MM.1S (cell line): Measurements from ENCODE around the gene LAMC1.

ENCODE experiments used
- DNase-seq: peaks from one replicate; pipeline ENCODE4 v3.0.0-alpha.2; 2015
- H2AFZ ChIP-seq: fragments of 300-600 bp; sonication (generic); 2 replicates; pipeline ENCODE4 v1.6.0; 2016; ENCODE audit warnings: antibody characterized with exemption, low read length
- H3F3A ChIP-seq: fragments of 300-600 bp; sonication (generic); 2 replicates; pipeline ENCODE4 v1.6.1; 2016; ENCODE audit warnings: mild to moderate bottlenecking, antibody characterized with exemption, low read length, moderate library complexity, mixed read lengths; ENCODE audit not compliant: insufficient read depth
- H3K27ac ChIP-seq: fragments of 300-600 bp; sonication (generic); 2 replicates; pipeline ENCODE4 v1.5.1; 2016; ENCODE audit warnings: mild to moderate bottlenecking, low read length
- H3K27me3 ChIP-seq: fragments of 300-600 bp; sonication (generic); replicated peaks from 2 replicates; pipeline ENCODE4 v1.6.0; 2016; ENCODE audit warnings: low read length; ENCODE audit not compliant: insufficient read depth
- H3K36me3 ChIP-seq: fragments of 300-600 bp; sonication (generic); replicated peaks from 2 replicates; pipeline ENCODE4 v1.6.1; 2016; ENCODE audit warnings: mild to moderate bottlenecking, low read length, mixed read lengths; ENCODE audit not compliant: insufficient read depth
- H3K4me1 ChIP-seq: fragments of 300-600 bp; sonication (generic); 2 replicates; pipeline ENCODE4 v1.6.1; 2016; ENCODE audit warnings: low read length, mixed read lengths
- H3K4me2 ChIP-seq: fragments of 300-600 bp; sonication (generic); 2 replicates; pipeline ENCODE4 v1.6.0; 2016; ENCODE audit warnings: low read depth, low read length
- H3K4me3 ChIP-seq: fragments of 300-600 bp; sonication (generic); 2 replicates; pipeline ENCODE4 v1.5.1; 2016; ENCODE audit warnings: low read length, mixed read lengths
- H3K79me2 ChIP-seq: fragments of 300-600 bp; sonication (generic); 2 replicates; pipeline ENCODE4 v1.6.1; 2016; ENCODE audit warnings: mixed run types, low read length, mixed read lengths
- H3K9ac ChIP-seq: fragments of 300-600 bp; sonication (generic); 2 replicates; pipeline ENCODE4 v1.6.1; 2016; ENCODE audit warnings: low read length, mixed read lengths
- H3K9me2 ChIP-seq: fragments of 300-600 bp; sonication (generic); replicated peaks from 2 replicates; pipeline ENCODE4 v1.6.1; 2016; ENCODE audit warnings: mild to moderate bottlenecking, low read length, mixed read lengths; ENCODE audit not compliant: insufficient read depth
- H3K9me3 ChIP-seq: fragments of 300-600 bp; sonication (generic); replicated peaks from 2 replicates; pipeline ENCODE4 v1.6.1; 2016; ENCODE audit warnings: mild to moderate bottlenecking, low read length, mixed read lengths; ENCODE audit not compliant: insufficient read depth
- H4K20me1 ChIP-seq: fragments of 300-600 bp; sonication (generic); 2 replicates; pipeline ENCODE4 v1.6.1; 2016; ENCODE audit warnings: mild to moderate bottlenecking, low read length, moderate library complexity, mixed read lengths; ENCODE audit not compliant: insufficient read depth
- EZH2 ChIP-seq: fragments of 300-600 bp; sonication (generic); optimal IDR thresholded peaks from 2 replicates; pipeline ENCODE3; 2017; ENCODE audit warnings: low read depth, mild to moderate bottlenecking, antibody characterized with exemption, low read length, mixed read lengths
- EZH2phosphoT487 ChIP-seq: fragments of 300-600 bp; sonication (generic); IDR thresholded peaks from 2 replicates; pipeline ENCODE4 v1.6.1; 2018; ENCODE audit warnings: antibody characterized with exemption, low read length
- TF ChIP-seq, protein P1 (sequence below): fragments of 300-600 bp; sonication (generic); IDR thresholded peaks from 2 replicates; pipeline ENCODE4 v1.5.1; 2016; ENCODE audit warnings: antibody characterized with exemption, low read length, mixed read lengths

Gene LAMC1

DNA sequence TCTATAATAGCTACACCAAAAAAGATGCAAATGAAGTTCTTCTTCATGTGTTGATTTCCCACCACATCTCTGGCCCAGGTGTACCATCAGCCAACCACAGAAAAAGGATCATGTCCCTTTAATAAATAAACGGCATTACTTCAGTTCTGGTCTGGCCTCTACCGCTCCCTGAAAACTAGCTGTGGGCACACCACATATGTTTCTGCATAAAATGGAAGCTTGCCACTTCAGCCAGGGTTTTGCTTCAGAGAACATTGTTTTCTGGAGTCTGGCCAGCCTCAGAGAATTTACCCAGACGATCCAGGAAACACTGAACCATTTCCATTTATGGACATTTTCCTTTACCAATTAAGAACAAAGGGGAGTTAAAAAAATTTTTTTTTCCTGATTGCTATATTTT, 157.0 kb downstream of the LAMC1 start:
- Histone ChIP-seq H2AFZ (no peak overlapping the region), H3K9me2 (no peaks in the 10 kb centered on the region), H3K9me3 (no peaks in the 10 kb centered on the region), H4K20me1 (no peaks in the 10 kb centered on the region), H3K27me3 (no peaks in the 10 kb centered on the region), H3F3A (no peaks in the 10 kb centered on the region), H3K9ac (no peak overlapping the region), H3K4me1 (no peaks in the 10 kb centered on the region), H3K79me2 (no peaks in the 10 kb centered on the region), H3K36me3 (no peaks in the 10 kb centered on the region), H3K27ac (no peak overlapping the region), H3K4me2 (no peak overlapping the region), H3K4me3 (no peak overlapping the region)
- DNase-seq: no peak
- no peak for TF ChIP-seq EZH2phosphoT487
- no peak for TF ChIP-seq EZH2
- TF ChIP-seq, protein P1, sequence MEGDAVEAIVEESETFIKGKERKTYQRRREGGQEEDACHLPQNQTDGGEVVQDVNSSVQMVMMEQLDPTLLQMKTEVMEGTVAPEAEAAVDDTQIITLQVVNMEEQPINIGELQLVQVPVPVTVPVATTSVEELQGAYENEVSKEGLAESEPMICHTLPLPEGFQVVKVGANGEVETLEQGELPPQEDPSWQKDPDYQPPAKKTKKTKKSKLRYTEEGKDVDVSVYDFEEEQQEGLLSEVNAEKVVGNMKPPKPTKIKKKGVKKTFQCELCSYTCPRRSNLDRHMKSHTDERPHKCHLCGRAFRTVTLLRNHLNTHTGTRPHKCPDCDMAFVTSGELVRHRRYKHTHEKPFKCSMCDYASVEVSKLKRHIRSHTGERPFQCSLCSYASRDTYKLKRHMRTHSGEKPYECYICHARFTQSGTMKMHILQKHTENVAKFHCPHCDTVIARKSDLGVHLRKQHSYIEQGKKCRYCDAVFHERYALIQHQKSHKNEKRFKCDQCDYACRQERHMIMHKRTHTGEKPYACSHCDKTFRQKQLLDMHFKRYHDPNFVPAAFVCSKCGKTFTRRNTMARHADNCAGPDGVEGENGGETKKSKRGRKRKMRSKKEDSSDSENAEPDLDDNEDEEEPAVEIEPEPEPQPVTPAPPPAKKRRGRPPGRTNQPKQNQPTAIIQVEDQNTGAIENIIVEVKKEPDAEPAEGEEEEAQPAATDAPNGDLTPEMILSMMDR: no peak

DNA sequence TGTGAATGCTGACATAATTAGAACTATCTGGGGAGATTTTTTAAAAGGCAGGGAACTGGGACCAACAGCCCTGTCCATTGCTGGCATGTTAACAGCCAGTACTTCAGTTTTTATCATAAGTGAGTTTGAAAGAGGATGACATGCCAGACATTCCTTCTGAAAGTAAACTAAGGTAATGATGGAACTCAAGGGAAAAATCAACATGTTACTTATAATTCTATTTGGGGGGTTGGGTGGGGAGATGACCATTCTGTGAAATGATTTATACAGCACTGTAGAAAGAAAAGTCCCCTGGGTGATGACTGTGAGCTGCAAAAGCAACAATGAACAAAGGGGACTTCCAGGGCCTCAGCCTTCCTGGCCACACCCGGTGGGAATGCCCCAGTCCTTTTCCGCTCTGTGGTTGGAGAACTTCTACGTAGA, 157.4 kb downstream of the LAMC1 start:
- no peaks in the 10 kb centered on the region for H3K4me1 ChIP-seq
- no peaks in the 10 kb centered on the region for H3K27me3 ChIP-seq
- no peak overlapping the region for H3K4me2 ChIP-seq
- no peaks in the 10 kb centered on the region for H3K9me2 ChIP-seq
- DNase-seq: no peak
- no peaks in the 10 kb centered on the region for H3K36me3 ChIP-seq
- TF ChIP-seq EZH2: no peak
- TF ChIP-seq, protein P1: no peak
- no peak for TF ChIP-seq EZH2phosphoT487
- no peak overlapping the region for H3K4me3 ChIP-seq
- H3K79me2 ChIP-seq: no peaks in the 10 kb centered on the region
- no peaks in the 10 kb centered on the region for H3K9me3 ChIP-seq
- H3F3A ChIP-seq: no peaks in the 10 kb centered on the region
- H4K20me1 ChIP-seq: no peaks in the 10 kb centered on the region
- no peak overlapping the region for H2AFZ ChIP-seq
- no peak overlapping the region for H3K9ac ChIP-seq
- H3K27ac ChIP-seq: no peak overlapping the region

DNA sequence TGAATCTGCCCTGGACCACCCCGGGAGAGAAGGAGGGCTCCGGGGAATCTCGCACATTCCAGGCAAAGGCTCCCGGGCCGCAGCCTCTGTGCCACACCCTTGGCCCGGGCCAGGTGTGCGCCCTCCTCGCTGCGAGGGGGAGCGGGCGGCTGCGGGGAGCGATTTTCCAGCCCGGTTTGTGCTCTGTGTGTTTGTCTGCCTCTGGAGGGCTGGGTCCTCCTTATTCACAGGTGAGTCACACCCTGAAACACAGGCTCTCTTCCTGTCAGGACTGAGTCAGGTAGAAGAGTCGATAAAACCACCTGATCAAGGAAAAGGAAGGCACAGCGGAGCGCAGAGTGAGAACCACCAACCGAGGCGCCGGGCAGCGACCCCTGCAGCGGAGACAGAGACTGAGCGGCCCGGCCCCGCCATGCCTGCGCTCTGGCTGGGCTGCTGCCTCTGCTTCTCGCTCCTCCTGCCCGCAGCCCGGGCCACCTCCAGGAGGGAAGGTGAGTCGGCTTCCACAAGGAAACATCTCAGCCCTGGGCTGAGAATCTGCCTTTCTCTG, 162.8 kb downstream of the LAMC1 start, which contains the start of gene LAMC2:
Gene LAMC2, plus strand, starts transcription at position 324 of the 550 bp plus-strand sequence. Its CDS starts 89 bp downstream, at position 413.
- no peak for DNase-seq
- Histone ChIP-seq H3K9me2 (no peaks in the 10 kb centered on the region), H3K4me1 (no peaks in the 10 kb centered on the region), H3F3A (no peaks in the 10 kb centered on the region), H3K4me3 (no peak within 1 kb of the TSS), H3K9ac (no peak within 1 kb of the TSS), H3K79me2 (no peaks in the 10 kb centered on the region), H3K27ac (no peak within 1 kb of the TSS), H3K27me3 (no peaks in the 10 kb centered on the region), H4K20me1 (no peaks in the 10 kb centered on the region), H2AFZ (no peak within 1 kb of the TSS), H3K9me3 (no peaks in the 10 kb centered on the region), H3K4me2 (no peak within 1 kb of the TSS), H3K36me3 (no peaks in the 10 kb centered on the region)
- no peak for TF ChIP-seq EZH2
- TF ChIP-seq EZH2phosphoT487: no peak
- TF ChIP-seq, protein P1: no peak
